GM19023 (cell line): ENCODE measurements around the gene SCUBE1.

Experiments used
- ATAC-seq: cut with Tn5 transposase; IDR thresholded peaks from one replicate; pipeline ENCODE4 v1.9.1; 2021; ENCODE audit warnings: mild to moderate bottlenecking, moderate library complexity; ENCODE audit not compliant: unreplicated experiment

Gene SCUBE1

GRCh38 chr22:43222262-43222661 is 120.9 kb downstream of the SCUBE1 start:
- ATAC-seq, result no peak

- no peak for ATAC-seq
Measured at GRCh38 chr22:43220625-43221380, 122.4 kb downstream of the SCUBE1 start.

- no peak for ATAC-seq
Measured at GRCh38 chr22:43218786-43219185, 124.4 kb downstream of the SCUBE1 start.

GRCh38 chr22:43217285-43218030 is 125.7 kb downstream of the SCUBE1 start:
- ATAC-seq, result no peak

GRCh38 chr22:43216738-43217137 is 126.4 kb downstream of the SCUBE1 start:
- ATAC-seq, result no peak

- ATAC-seq, result no peak
Measured at GRCh38 chr22:43213962-43214361, 129.2 kb downstream of the SCUBE1 start.

- no peak for ATAC-seq
Measured at GRCh38 chr22:43213051-43213450, 130.1 kb downstream of the SCUBE1 start.

GRCh38 chr22:43212434-43212952 is 130.7 kb downstream of the SCUBE1 start:
- ATAC-seq, result no peak

- no peak for ATAC-seq
Measured at GRCh38 chr22:43211941-43212433, 131.2 kb downstream of the SCUBE1 start.

GRCh38 chr22:43210631-43211515 is 132.3 kb downstream of the SCUBE1 start:
- no peak for ATAC-seq

GRCh38 chr22:43209971-43210370 is 133.2 kb downstream of the SCUBE1 start:
- ATAC-seq, result no peak

GRCh38 chr22:43209523-43209890 is 133.7 kb downstream of the SCUBE1 start:
- no peak for ATAC-seq

GRCh38 chr22:43208703-43209522 is 134.3 kb downstream of the SCUBE1 start:
- ATAC-seq, result no peak

- no peak for ATAC-seq
Measured at GRCh38 chr22:43207849-43208702, 135.1 kb downstream of the SCUBE1 start.

GRCh38 chr22:43207386-43207785 is 135.8 kb downstream of the SCUBE1 start:
- no peak for ATAC-seq

GRCh38 chr22:43206509-43207161 is 136.5 kb downstream of the SCUBE1 start:
- no peak for ATAC-seq

- no peak for ATAC-seq
Measured at GRCh38 chr22:43205748-43206508, 137.2 kb downstream of the SCUBE1 start.

GRCh38 chr22:43205261-43205691 is 137.9 kb downstream of the SCUBE1 start:
- ATAC-seq, result no peak
